ENCODE measurements around the gene ADAMTS18. TPM values are rescaled to one million over a fixed set of nuclear protein-coding genes. Genes with fewer than 3 reads are reported as not detected.

The ADAMTS18 gene
- polyA plus RNA-seq, 1 of the 3 experiments (the other 2 are of a cell fraction): under 0.01 TPM

GRCh38 chr16:77439106-77439505 lies 4.3 kb upstream of the ADAMTS18 start:
- Histone ChIP-seq H3K27me3 (ENCODE audit: insufficient read depth) (peaks cover 16% of the 10 kb centered on the region; the same call in 1 of the 2 replicates), H2AFZ (ENCODE audit: low read depth) (no peak overlapping the region), H3K36me3 (replicated peaks in 1 of 2; ENCODE audit: control insufficient read depth in 1 of 2, insufficient read depth in 2 of 2, low read length in 1 of 2) (no peaks in the 10 kb centered on the region), H3K9ac (no peak overlapping the region), H3K9me3 (no peaks in the 10 kb centered on the region), H4K20me1 (ENCODE audit: insufficient read depth) (no peaks in the 10 kb centered on the region), H3F3A (replicated peaks; ENCODE audit: insufficient read depth) (no peaks in the 10 kb centered on the region), H3K27ac (ENCODE audit: low read depth in 2 of 2, low read length in 1 of 2) (no peak overlapping the region), H3K9me2 (no peaks in the 10 kb centered on the region), H3K79me2 (ENCODE audit: insufficient read depth) (no peaks in the 10 kb centered on the region), H3K4me3 (ENCODE audit: low read depth in 2 of 2, low read length in 1 of 2) (no peak overlapping the region), H3K4me1 (ENCODE audit: control insufficient read depth in 1 of 2, insufficient read depth in 2 of 2, low read depth in 1 of 2, low read length in 1 of 2) (no peaks in the 10 kb centered on the region; a peak in 1 of 4 replicates), H3K4me2 (no peak overlapping the region)
- ChIA-PET POLR2A (no interaction called here), CTCF (interaction anchor here (1.9 kb wide), 1 partner anchor 146 kb away, joined by 6 read pairs; no protein-coding TSS in a partner anchor)
- no peak for DNase-seq
- TF ChIP-seq USF1 (IDR thresholded peaks at IDR 0.05; ENCODE audit: borderline replicate concordance, low read depth) (no peak), IRF3 (IDR thresholded peaks at IDR 0.05; ENCODE audit: low read depth, low read length) (no peak), GABPA (IDR thresholded peaks at IDR 0.05; ENCODE audit: low read depth) (no peak), RFX5 (IDR thresholded peaks at IDR 0.05; ENCODE audit: low read length) (no peak), FOXM1 (IDR thresholded peaks at IDR 0.05; ENCODE audit: low read depth) (no peak)
- under 1% methylated on average over 3 of the region's 3 CpGs for WGBS (ENCODE audit: low lambda C conversion rate)

- Histone ChIP-seq H3K4me1 (ENCODE audit: control insufficient read depth in 1 of 2, insufficient read depth in 2 of 2, low read depth in 1 of 2, low read length in 1 of 2) (no peaks in the 10 kb centered on the region), H4K20me1 (ENCODE audit: insufficient read depth) (no peaks in the 10 kb centered on the region), H3F3A (replicated peaks; ENCODE audit: insufficient read depth) (no peaks in the 10 kb centered on the region), H3K9me3 (no peaks in the 10 kb centered on the region), H3K4me2 (no peak overlapping the region), H3K36me3 (replicated peaks in 1 of 2; ENCODE audit: control insufficient read depth in 1 of 2, insufficient read depth in 2 of 2, low read length in 1 of 2) (no peaks in the 10 kb centered on the region), H2AFZ (ENCODE audit: low read depth) (no peak overlapping the region), H3K79me2 (ENCODE audit: insufficient read depth) (no peaks in the 10 kb centered on the region), H3K27me3 (ENCODE audit: insufficient read depth) (peaks cover 29% of the 10 kb centered on the region; the same call in 1 of the 2 replicates), H3K9ac (no peak overlapping the region), H3K4me3 (ENCODE audit: low read depth in 2 of 2, low read length in 1 of 2) (no peak overlapping the region), H3K9me2 (no peaks in the 10 kb centered on the region), H3K27ac (ENCODE audit: low read depth in 2 of 2, low read length in 1 of 2) (no peak overlapping the region)
- peak; percentile 19; the same call in 1 of the 2 replicates for TF ChIP-seq CTCF (IDR thresholded peaks at IDR 0.05)
- no peak for TF ChIP-seq RFX5 (IDR thresholded peaks at IDR 0.05; ENCODE audit: low read length)
- peak; percentile 20; the same call in 1 of the 2 replicates for TF ChIP-seq RAD21 (IDR thresholded peaks at IDR 0.05; ENCODE audit: low read length)
- TF ChIP-seq ZBTB33 (IDR thresholded peaks at IDR 0.05; ENCODE audit: borderline replicate concordance, low read depth): no peak
- ChIA-PET POLR2A (no interaction called here), CTCF (interaction anchor here (1.9 kb wide), 1 partner anchor 147 kb away, joined by 6 read pairs; no protein-coding TSS in a partner anchor)
- WGBS (ENCODE audit: low lambda C conversion rate): 51% methylated on average over 2 of the region's 2 CpGs
- no peak for DNase-seq
Observed at GRCh38 chr16:77437859-77438258, 3.0 kb upstream of the ADAMTS18 start.
